ENCODE data around the gene DOP1A.

DNA sequence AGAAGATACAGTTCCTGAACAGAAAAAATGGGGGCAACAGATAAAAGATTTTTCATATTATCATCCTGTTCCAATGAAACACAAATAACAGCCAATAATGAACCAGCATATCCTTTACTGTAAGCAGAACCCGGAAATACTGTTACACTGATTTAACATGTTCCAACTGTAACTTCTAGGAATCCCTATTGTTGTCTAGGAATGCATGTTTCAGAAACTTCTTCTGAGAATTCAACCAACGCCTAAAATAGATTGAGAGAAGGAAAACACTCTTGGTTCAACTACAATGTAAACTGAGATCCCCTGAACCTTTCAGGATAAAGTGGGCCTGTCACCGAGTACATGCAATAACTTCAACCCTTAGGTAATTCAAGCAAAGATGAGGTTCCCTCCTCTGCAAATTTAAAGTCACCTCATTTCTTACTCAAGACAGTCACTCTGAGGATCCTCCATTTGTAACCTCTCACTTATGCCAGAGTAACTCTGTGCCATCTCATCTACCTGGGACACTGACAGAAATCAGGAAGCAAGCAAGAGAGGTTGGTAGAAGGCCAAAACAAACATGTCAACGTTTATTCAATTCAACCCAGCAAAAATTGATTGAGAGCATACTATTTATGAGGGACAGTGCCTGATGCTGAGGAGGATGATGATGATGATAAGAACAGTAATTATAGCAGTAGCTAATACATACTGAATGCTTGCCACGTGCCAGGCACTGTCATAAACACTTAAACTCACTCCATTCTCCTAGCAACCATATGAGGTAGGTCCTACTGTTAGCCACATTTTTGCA is 15.9 kb upstream of the DOP1A start:
- TF ChIP-seq, protein P1, sequence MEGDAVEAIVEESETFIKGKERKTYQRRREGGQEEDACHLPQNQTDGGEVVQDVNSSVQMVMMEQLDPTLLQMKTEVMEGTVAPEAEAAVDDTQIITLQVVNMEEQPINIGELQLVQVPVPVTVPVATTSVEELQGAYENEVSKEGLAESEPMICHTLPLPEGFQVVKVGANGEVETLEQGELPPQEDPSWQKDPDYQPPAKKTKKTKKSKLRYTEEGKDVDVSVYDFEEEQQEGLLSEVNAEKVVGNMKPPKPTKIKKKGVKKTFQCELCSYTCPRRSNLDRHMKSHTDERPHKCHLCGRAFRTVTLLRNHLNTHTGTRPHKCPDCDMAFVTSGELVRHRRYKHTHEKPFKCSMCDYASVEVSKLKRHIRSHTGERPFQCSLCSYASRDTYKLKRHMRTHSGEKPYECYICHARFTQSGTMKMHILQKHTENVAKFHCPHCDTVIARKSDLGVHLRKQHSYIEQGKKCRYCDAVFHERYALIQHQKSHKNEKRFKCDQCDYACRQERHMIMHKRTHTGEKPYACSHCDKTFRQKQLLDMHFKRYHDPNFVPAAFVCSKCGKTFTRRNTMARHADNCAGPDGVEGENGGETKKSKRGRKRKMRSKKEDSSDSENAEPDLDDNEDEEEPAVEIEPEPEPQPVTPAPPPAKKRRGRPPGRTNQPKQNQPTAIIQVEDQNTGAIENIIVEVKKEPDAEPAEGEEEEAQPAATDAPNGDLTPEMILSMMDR (IDR thresholded peaks at IDR 0.05), result no peak
- TF ChIP-seq EP300 (IDR thresholded peaks at IDR 0.05), result no peak
- TF ChIP-seq POLR2AphosphoS5 (IDR thresholded peaks at IDR 0.05), result no peak
- no peak for TF ChIP-seq POLR2A (IDR thresholded peaks at IDR 0.05)

Measured in gastroesophageal sphincter (tissue), 3 donors.